Glomerular visceral epithelial cell (primary cell): Measurements from ENCODE around the gene SZT2.
"Not testable (repeated sequence)": the region's sequence is repeated elsewhere in the genome, so short reads cannot be mapped to it uniquely, and the experiment has no call there.

ENCODE experiments used
- DNase-seq: peaks from one replicate; pipeline ENCODE4 v3.0.0-alpha.2; 2016; ENCODE audit errors: extremely low spot score

Gene SZT2

DNA sequence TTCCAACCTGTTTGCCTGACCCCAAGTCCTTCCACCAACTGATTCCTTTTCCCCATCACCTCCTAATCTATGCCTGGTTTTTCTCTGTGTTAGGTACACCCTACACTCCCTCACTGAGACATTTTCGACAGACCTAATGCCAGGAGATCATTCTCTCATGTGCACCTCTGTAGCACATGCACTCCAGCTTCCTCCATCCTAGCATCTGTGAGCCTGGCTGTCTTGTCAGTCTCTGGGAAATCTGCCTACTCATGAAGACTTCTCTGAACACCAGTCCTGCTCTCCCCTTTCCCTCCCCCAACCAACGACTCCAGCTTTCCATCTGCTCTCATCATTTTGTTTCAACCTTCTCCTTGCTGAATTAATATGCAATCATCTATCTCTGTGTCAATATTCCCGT is 1.1 kb upstream of the SZT2 start:
- DNase-seq: no peak

DNA sequence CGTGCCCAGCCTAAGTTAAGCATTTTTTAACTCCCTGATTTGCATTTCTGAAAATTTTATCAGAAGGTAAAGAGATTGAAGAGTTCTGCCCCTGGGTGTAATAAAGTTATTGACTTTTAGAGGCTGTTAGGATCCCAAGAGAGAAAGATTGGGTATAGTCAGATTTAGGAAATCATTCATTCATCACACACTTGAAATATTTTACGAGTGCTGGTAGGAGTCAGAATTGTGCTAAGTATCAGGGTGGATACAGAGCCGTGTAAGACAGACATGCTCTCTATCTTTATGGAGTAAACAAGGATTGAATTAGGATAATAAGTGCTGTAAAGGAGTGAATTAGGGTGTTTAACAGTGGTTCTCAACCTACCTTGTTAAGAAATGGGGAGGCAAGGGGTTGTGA is 3.0 kb downstream of the SZT2 start:
- DNase-seq: no peak

GRCh38 chr1:43395523-43395922 is 5.8 kb downstream of the SZT2 start:
- no peak for DNase-seq

GRCh38 chr1:43396059-43396458 is 6.4 kb downstream of the SZT2 start:
- DNase-seq: no peak

GRCh38 chr1:43398227-43398626 is 8.5 kb downstream of the SZT2 start:
- no peak for DNase-seq

GRCh38 chr1:43400441-43400840 is 10.7 kb downstream of the SZT2 start:
- not testable (repeated sequence) for DNase-seq

- DNase-seq: no peak
Observed at GRCh38 chr1:43402089-43402865, 12.6 kb downstream of the SZT2 start.

DNA sequence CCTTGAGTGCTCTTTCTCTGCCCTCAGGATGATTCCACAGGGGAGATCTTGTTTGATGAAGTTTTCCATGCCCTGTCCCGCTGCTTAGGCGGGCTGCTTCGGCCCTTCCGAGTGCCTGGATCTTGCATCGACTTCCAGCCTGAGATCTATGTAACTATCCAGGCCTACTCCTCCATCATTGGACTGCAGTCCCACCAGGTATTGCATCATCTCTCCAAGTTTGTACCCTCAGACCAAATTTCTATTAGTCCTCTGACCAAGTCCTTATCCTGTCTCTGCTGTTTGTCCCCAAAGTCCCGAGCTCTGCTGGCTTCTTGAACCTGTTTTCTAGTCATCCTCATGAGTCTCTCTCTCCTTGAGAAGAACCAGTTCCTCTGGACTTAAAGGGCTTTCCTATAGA is 14.7 kb downstream of the SZT2 start:
- DNase-seq: no peak

DNA sequence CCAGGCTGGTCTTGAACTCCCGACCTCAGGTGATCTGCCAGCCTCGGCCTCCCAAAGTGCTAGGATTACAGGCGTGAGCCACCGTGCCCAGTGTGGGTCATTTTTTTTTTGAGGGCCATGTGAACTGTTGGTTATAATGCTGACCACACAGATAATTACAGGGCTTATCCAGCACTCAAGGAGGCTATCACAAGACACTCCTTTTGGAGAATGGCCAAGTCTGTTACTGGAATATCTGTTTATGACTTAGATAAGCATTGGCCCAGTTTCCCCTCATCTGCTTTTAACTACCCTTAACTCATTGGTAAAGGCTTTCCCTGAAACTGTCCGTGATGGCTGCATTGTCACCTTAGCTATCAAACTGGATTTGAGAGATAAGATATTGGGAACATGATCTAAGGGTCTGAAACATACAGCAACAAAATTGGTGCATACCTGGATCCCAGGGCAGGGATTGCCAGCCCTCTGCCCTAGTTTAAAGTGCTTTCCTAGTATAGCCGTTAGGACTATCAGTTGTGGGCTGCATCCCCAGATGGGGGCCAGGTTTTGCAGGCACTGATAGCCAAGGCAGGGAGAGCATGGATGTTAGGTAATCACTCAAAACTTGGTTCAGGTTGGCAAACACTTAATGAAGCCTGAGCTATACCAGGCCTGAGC is 15.6 kb downstream of the SZT2 start:
- DNase-seq: no peak

- DNase-seq: no peak
Observed at GRCh38 chr1:43405876-43406234, 16.2 kb downstream of the SZT2 start.

- DNase-seq: no peak
Observed at GRCh38 chr1:43410571-43410970, 20.9 kb downstream of the SZT2 start.

DNA sequence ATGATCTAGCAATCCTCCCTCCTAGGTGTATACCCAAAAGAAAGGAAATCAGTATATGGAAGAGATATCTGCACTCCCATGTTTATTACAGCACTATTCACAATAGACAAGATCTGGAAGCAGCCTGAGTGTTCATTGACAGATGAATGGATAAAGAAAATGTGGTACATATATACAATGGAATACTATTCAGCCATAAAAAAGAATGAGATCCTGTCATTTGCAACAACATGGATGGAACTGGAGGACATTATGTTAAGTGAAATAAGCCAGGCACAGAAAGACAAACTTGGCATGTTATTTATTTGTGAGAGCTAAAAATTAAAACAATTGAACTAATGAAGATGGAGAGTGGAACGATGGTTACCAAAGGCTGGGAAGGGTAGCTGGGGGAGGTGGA is 23.7 kb downstream of the SZT2 start:
- not testable (repeated sequence) for DNase-seq

DNA sequence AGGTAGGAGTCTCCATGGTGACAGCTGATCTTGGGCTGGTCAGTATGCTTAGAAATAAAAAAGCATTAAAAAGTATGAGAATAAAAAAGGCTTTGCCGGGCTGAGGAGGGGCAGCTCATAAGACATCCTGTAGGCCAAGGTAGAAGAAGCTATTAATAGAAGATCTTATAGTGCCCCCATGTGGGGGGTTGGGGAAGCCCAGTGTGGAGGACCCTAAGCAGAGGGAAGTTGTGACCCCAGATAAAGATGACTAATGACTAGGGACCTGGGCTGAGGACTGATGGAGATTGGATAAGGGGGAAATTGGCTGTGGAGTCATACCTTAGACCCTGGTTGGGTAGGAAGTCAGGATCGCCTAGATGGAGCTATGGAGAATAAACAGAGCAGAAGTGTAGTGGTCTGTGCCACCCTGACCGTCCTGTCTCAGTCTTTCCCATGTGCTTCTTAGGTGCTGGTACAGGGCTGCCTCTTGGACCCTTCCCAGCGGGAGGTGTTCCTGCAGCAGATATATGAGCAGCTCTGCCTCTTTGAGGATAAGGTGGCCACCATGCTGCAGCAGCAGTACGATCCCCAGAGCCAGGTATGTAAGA is 25.0 kb downstream of the SZT2 start:
- DNase-seq: peak; percentile 69

GRCh38 chr1:43415901-43416300 is 26.2 kb downstream of the SZT2 start:
- DNase-seq: no peak

DNA sequence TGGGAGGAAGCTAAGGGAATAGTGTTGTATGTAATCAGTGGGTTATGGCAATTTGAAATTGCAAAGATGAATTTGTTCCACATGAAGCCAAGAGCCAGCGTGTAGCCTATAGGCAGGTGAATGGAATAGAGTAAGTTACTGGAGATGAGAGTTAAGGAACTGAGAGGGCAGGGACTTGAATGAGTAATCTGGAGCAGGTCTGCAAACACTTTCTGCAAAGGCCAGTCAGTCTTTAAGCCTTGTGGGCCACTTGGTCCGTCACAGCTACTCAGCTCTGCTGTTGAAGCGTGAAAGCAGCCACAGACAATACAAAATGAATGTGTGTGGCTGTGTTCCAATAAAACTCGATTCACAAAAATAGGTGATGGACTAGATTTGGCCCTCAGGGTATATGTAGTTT is 29.2 kb downstream of the SZT2 start:
- no peak for DNase-seq

DNA sequence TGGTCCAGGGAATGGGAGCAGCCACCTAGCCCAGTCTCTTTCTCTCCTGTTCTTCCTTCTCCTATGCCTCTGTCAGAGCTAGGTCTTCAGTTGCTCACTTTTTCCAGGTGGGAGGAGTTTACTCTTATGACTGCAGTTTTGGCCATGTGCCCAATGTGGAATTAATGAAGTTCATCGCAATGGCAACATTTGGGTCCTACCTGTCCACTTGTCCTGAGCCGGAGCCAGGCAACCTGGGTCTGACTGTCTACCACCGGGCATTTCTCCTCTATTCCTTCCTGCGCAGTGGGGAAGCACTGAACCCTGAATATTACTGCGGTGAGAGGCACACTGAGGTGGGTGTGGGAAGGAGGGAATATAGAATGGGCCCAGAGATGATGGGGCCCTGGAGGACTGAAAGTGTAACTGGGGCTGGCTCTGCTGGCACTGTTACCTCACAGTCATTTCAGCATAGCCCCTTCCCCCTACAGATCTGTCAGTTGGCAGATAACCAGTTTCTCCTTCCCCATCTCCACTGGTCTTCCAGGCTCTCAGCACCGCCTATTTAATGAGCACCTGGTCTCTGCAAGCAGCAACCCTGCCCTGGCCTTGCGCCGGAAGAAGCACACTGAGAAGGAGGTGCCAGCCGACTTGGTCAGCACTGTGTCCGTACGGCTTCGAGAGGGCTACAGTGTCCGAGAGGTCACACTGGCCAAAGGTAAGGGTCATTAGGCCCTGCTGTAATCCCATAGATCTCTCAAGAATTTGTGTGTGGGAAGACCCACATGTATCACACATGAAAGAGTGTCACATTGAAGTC is 30.1 kb downstream of the SZT2 start:
- no peak for DNase-seq

GRCh38 chr1:43420874-43421273 is 31.2 kb downstream of the SZT2 start:
- no peak for DNase-seq

- no peak for DNase-seq
Observed at GRCh38 chr1:43421396-43421795, 31.7 kb downstream of the SZT2 start.

GRCh38 chr1:43421976-43422750 is 32.5 kb downstream of the SZT2 start:
- no peak for DNase-seq

GRCh38 chr1:43422995-43423671 is 33.4 kb downstream of the SZT2 start:
- no peak for DNase-seq
